GM19035 (cell line): Measurements from ENCODE around the gene TXNRD2.
"Not testable (repeated sequence)": the region's sequence is repeated elsewhere in the genome, so short reads cannot be mapped to it uniquely, and the experiment has no call there.

Experiments used
- ATAC-seq: cut with Tn5 transposase; IDR thresholded peaks from one replicate; pipeline ENCODE4 v1.9.1; 2021; ENCODE audit not compliant: unreplicated experiment

TXNRD2 gene

GRCh38 chr22:19848298-19849224, 93.1 kb downstream of the TXNRD2 start:
- no peak for ATAC-seq

GRCh38 chr22:19847345-19847632, 94.3 kb downstream of the TXNRD2 start:
- no peak for ATAC-seq

- ATAC-seq: no peak
Observed at GRCh38 chr22:19846620-19847344, 94.8 kb downstream of the TXNRD2 start.

- no peak for ATAC-seq
Observed at GRCh38 chr22:19845054-19845722, 96.4 kb downstream of the TXNRD2 start.

GRCh38 chr22:19844377-19845053, 97.1 kb downstream of the TXNRD2 start:
- ATAC-seq: no peak

- no peak for ATAC-seq
Observed at GRCh38 chr22:19843857-19844376, 97.7 kb downstream of the TXNRD2 start.

- no peak for ATAC-seq
Observed at GRCh38 chr22:19843107-19843856, 98.3 kb downstream of the TXNRD2 start.

- ATAC-seq: no peak
Observed at GRCh38 chr22:19842393-19843106, 99.1 kb downstream of the TXNRD2 start.

- ATAC-seq: no peak
Observed at GRCh38 chr22:19841641-19842392, 99.8 kb downstream of the TXNRD2 start.

- ATAC-seq: no peak
Observed at GRCh38 chr22:19840955-19841640, 100.5 kb downstream of the TXNRD2 start.

- no peak for ATAC-seq
Observed at GRCh38 chr22:19840059-19840458, 101.6 kb downstream of the TXNRD2 start.

- ATAC-seq: no peak
Observed at GRCh38 chr22:19837915-19838314, 103.7 kb downstream of the TXNRD2 start.

- no peak for ATAC-seq
Observed at GRCh38 chr22:19836512-19836911, 105.1 kb downstream of the TXNRD2 start.

- no peak for ATAC-seq
Observed at GRCh38 chr22:19834599-19834998, 107.0 kb downstream of the TXNRD2 start.

- not testable (repeated sequence) for ATAC-seq
Observed at GRCh38 chr22:19833327-19833726, 108.3 kb downstream of the TXNRD2 start.

- ATAC-seq: no peak
Observed at GRCh38 chr22:19832476-19833108, 109.0 kb downstream of the TXNRD2 start.

GRCh38 chr22:19831979-19832378, 109.6 kb downstream of the TXNRD2 start:
- ATAC-seq: not testable (repeated sequence)

GRCh38 chr22:19831016-19831415, 110.6 kb downstream of the TXNRD2 start:
- no peak for ATAC-seq
